ENCODE measurements around the gene RNF43.

DNA sequence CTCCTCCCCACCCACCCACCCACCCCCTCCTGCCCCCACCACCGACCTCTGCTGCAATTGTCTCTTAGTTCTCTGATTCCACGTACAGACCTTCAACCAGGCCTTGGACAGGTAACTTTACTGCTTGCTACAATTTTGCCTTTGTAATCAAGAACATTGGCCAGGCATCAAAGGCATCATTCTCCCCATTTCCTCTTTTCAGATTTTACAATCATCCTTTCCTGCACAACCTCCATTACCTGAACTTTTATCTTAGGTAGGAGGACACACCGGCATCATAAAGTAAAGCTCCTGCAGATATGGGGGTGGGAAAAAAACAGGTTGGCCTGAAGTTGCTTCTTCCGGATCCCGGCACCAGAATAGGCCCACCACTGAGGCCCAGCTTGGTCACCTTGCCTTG lies 39.7 kb downstream of the RNF43 start:
- TF ChIP-seq POLR2AphosphoS5 (IDR thresholded peaks at IDR 0.05; ENCODE audit: low read depth, low read length) (no peak), SIN3A (IDR thresholded peaks at IDR 0.05; ENCODE audit: borderline replicate concordance, insufficient read depth, low read length) (no peak)
- TF ChIP-seq, protein P1, sequence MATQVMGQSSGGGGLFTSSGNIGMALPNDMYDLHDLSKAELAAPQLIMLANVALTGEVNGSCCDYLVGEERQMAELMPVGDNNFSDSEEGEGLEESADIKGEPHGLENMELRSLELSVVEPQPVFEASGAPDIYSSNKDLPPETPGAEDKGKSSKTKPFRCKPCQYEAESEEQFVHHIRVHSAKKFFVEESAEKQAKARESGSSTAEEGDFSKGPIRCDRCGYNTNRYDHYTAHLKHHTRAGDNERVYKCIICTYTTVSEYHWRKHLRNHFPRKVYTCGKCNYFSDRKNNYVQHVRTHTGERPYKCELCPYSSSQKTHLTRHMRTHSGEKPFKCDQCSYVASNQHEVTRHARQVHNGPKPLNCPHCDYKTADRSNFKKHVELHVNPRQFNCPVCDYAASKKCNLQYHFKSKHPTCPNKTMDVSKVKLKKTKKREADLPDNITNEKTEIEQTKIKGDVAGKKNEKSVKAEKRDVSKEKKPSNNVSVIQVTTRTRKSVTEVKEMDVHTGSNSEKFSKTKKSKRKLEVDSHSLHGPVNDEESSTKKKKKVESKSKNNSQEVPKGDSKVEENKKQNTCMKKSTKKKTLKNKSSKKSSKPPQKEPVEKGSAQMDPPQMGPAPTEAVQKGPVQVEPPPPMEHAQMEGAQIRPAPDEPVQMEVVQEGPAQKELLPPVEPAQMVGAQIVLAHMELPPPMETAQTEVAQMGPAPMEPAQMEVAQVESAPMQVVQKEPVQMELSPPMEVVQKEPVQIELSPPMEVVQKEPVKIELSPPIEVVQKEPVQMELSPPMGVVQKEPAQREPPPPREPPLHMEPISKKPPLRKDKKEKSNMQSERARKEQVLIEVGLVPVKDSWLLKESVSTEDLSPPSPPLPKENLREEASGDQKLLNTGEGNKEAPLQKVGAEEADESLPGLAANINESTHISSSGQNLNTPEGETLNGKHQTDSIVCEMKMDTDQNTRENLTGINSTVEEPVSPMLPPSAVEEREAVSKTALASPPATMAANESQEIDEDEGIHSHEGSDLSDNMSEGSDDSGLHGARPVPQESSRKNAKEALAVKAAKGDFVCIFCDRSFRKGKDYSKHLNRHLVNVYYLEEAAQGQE (IDR thresholded peaks at IDR 0.05; ENCODE audit: insufficient read depth in 1 of 2, low read depth in 2 of 2, low read length in 2 of 2): no peak

Data from PFSK-1 (cell line).